ENCODE results near the gene ANXA11. TPM values are rescaled to one million over a fixed set of nuclear protein-coding genes. Genes with fewer than 3 reads are reported as not detected.

ANXA11 gene
- total and polyA plus RNA-seq, 9 of the 15 experiments (the other 6 are each of a cell fraction or from before 2014, with no cell fraction given), result 43.6 to 212 (median 109) TPM

- TF ChIP-seq KDM1A (IDR thresholded peaks at IDR 0.05) (peak; percentile 52 to 77; a peak in 3 of 4 replicates), ARHGAP35 (IDR thresholded peaks at IDR 0.05; ENCODE audit: partially characterized antibody) (no peak), ARID3A (IDR thresholded peaks at IDR 0.05; ENCODE audit: borderline replicate concordance, low read depth, low read length) (peak; percentile 5; the same call in 1 of the 2 replicates), FOXJ2 (tag; IDR thresholded peaks at IDR 0.05) (no peak), CREB1 (IDR thresholded peaks at IDR 0.05) (no peak), CREB1 (CRISPR knock-in tag; IDR thresholded peaks at IDR 0.05) (peak; percentile 76), E2F1 (CRISPR knock-in tag; IDR thresholded peaks at IDR 0.05) (peak; percentile 55; the same call in 1 of the 2 replicates), CBFB (CRISPR knock-in tag; IDR thresholded peaks at IDR 0.05) (no peak; the same call in 1 of the 2 replicates), KLF1 (tag; IDR thresholded peaks at IDR 0.05) (no peak), CXXC5 (CRISPR knock-in tag; IDR thresholded peaks at IDR 0.05) (peak; percentile 82), TARDBP (IDR thresholded peaks at IDR 0.05) (no peak), ZNF584 (CRISPR knock-in tag; IDR thresholded peaks at IDR 0.05; ENCODE audit: low read depth) (no peak), ZNF639 (CRISPR knock-in tag; conservative IDR thresholded peaks at IDR 0.05 in 1 of 2, IDR thresholded peaks at IDR 0.05 in 1 of 2) (no peak), ZNF511 (CRISPR knock-in tag; IDR thresholded peaks at IDR 0.05) (no peak), STAG1 (CRISPR knock-in tag; IDR thresholded peaks at IDR 0.05; ENCODE audit: borderline replicate concordance) (no peak), ZNF384 (IDR thresholded peaks at IDR 0.05; ENCODE audit: low read depth, low read length) (peak; percentile 86), BMI1 (IDR thresholded peaks at IDR 0.05; ENCODE audit: low read length) (no peak), TRIM25 (IDR thresholded peaks at IDR 0.05; ENCODE audit: borderline replicate concordance) (peak; percentile 60; the same call in 1 of the 2 replicates), RFX5 (IDR thresholded peaks at IDR 0.05; ENCODE audit: low read depth, low read length) (no peak), EGR1 (conservative IDR thresholded peaks at IDR 0.05) (peak; percentile 54), ZNF140 (CRISPR knock-in tag; IDR thresholded peaks at IDR 0.05) (no peak), PHB (CRISPR knock-in tag; IDR thresholded peaks at IDR 0.05) (no peak)
Observed at GRCh38 chr10:80202934-80203834, 2.2 kb downstream of the ANXA11 start (continued).

All from K562 (cell line).